HepG2 (cell line): ENCODE data around the gene TMEM253. TPM values are rescaled to one million over a fixed set of nuclear protein-coding genes. Genes with fewer than 3 reads are reported as not detected.

Experiments used
- AGO1 ChIP-seq: fragments of 200-400 bp; formaldehyde crosslinking; IDR thresholded peaks from 2 replicates; pipeline ENCODE4 v1.6.1; 2017; ENCODE audit warnings: mild to moderate bottlenecking, low read depth, low read length, moderate library complexity; ENCODE audit not compliant: poor library complexity, severe bottlenecking
- DZIP1 ChIP-seq: sonication (generic); formaldehyde crosslinking; IDR thresholded peaks from 2 replicates; pipeline ENCODE4 v1.5.0; 2020; ENCODE audit warnings: mild to moderate bottlenecking, missing genetic modification reagents
- EP300 ChIP-seq, 3 experiments: sonication (generic) in 1 of 3; formaldehyde crosslinking in 1 of 3; IDR thresholded peaks; 2 replicates each; pipeline versions ENCODE4 v1.5.1 to v1.6.1; 2011 to 2020; ENCODE audit warnings: low read depth in 2 of 3, low read length in 2 of 3, borderline replicate concordance in 1 of 3, improper control_type of control experiment in 1 of 3, mild to moderate bottlenecking in 1 of 3, missing genetic modification reagents in 1 of 3, moderate library complexity in 1 of 3
- FOXK1 ChIP-seq: sonication (generic); formaldehyde crosslinking; IDR thresholded peaks from 2 replicates; pipeline ENCODE4 v1.4.0; 2020; ENCODE audit warnings: low read depth, missing genetic modification reagents, borderline replicate concordance
- GTF3A ChIP-seq: sonication (generic); formaldehyde crosslinking; conservative IDR thresholded peaks from 2 replicates; pipeline ENCODE4 v1.4.0; 2020; ENCODE audit warnings: mild to moderate bottlenecking, missing genetic modification reagents
- HINFP ChIP-seq: sonication (generic); formaldehyde crosslinking; IDR thresholded peaks from 2 replicates; pipeline ENCODE4 v1.4.0; 2020; ENCODE audit warnings: low read depth, mild to moderate bottlenecking, missing genetic modification reagents
- HNF1B ChIP-seq: sonication (generic); formaldehyde crosslinking; IDR thresholded peaks from 2 replicates; pipeline ENCODE4 v1.5.1; 2020; ENCODE audit warnings: mild to moderate bottlenecking, moderate library complexity, missing genetic modification reagents
- HOXA7 ChIP-seq: sonication (generic); formaldehyde crosslinking; IDR thresholded peaks from 2 replicates; pipeline ENCODE4 v1.8.1; 2022; ENCODE audit warnings: mild to moderate bottlenecking, missing genetic modification reagents, moderate library complexity
- KDM1A ChIP-seq: IDR thresholded peaks from 2 replicates; pipeline ENCODE4 v1.6.1; 2016; ENCODE audit warnings: missing compliant biosample characterization
- KDM3A ChIP-seq: IDR thresholded peaks from 2 replicates; pipeline ENCODE4 v1.6.1; 2018; ENCODE audit warnings: low read depth, missing compliant biosample characterization
- KLF11 ChIP-seq: IDR thresholded peaks from 2 replicates; pipeline ENCODE4 v1.6.1; 2016; ENCODE audit warnings: missing compliant biosample characterization
- KLF16 ChIP-seq, 2 experiments: sonication (generic) in 1 of 2; formaldehyde crosslinking in 1 of 2; IDR thresholded peaks; 2 replicates each; pipeline versions ENCODE4 v1.6.1 to v1.8.0; 2016 to 2023; ENCODE audit warnings: missing genetic modification reagents in 2 of 2, missing compliant biosample characterization in 1 of 2
- LCORL ChIP-seq, 2 experiments: fragments of 450-650 bp in 1 of 2; sonication (generic) in 1 of 2; formaldehyde crosslinking in 1 of 2; IDR thresholded peaks; 2 replicates each; pipeline versions ENCODE4 v1.5.0 to v1.6.1; 2017 to 2020; ENCODE audit warnings: antibody characterized with exemption in 1 of 2, missing genetic modification reagents in 1 of 2
- MTA1 ChIP-seq: sonication (generic); formaldehyde crosslinking; IDR thresholded peaks from 2 replicates; pipeline ENCODE4 v1.4.0; 2020; ENCODE audit warnings: missing genetic modification reagents, mild to moderate bottlenecking, borderline replicate concordance
- NR2F1 ChIP-seq, 2 experiments: fragments of 450-650 bp in 1 of 2; formaldehyde crosslinking in 1 of 2; IDR thresholded peaks; 2 replicates each; pipeline versions ENCODE4 v1.5.0 to v1.6.1; 2016 to 2020; ENCODE audit warnings: mild to moderate bottlenecking in 1 of 2, missing compliant biosample characterization in 1 of 2, missing genetic modification reagents in 1 of 2, moderate library complexity in 1 of 2
- POLR2AphosphoS5 ChIP-seq: IDR thresholded peaks from 2 replicates; pipeline ENCODE4 v1.6.1; 2012; ENCODE audit warnings: low read depth, low read length
- RFX3 ChIP-seq: IDR thresholded peaks from 2 replicates; pipeline ENCODE4 v1.6.1; 2016; ENCODE audit warnings: missing biosample characterization, missing genetic modification reagents
- SAP130 ChIP-seq: IDR thresholded peaks from 2 replicates; pipeline ENCODE4 v1.6.1; 2016; ENCODE audit warnings: low read depth
- SIX1 ChIP-seq: sonication (generic); formaldehyde crosslinking; IDR thresholded peaks from 2 replicates; pipeline ENCODE4 v1.4.0; 2020; ENCODE audit warnings: missing genetic modification reagents, borderline replicate concordance
- SNAI1 ChIP-seq: sonication (generic); formaldehyde crosslinking; IDR thresholded peaks from 2 replicates; pipeline ENCODE4 v1.5.0; 2020; ENCODE audit warnings: mild to moderate bottlenecking, missing genetic modification reagents, borderline replicate concordance
- ZBTB42 ChIP-seq: sonication (generic); formaldehyde crosslinking; IDR thresholded peaks from 2 replicates; pipeline ENCODE4 v1.5.0; 2020; ENCODE audit warnings: mild to moderate bottlenecking, missing genetic modification reagents
- ZNF501 ChIP-seq: sonication (generic); formaldehyde crosslinking; IDR thresholded peaks from 2 replicates; pipeline ENCODE4 v1.5.1; 2020; ENCODE audit warnings: mild to moderate bottlenecking, moderate library complexity, missing genetic modification reagents
- ZNF678 ChIP-seq: sonication (generic); formaldehyde crosslinking; IDR thresholded peaks from 2 replicates; pipeline ENCODE4 v1.4.0; 2020; ENCODE audit warnings: mild to moderate bottlenecking, missing genetic modification reagents
- ZNF781 ChIP-seq: sonication (generic); formaldehyde crosslinking; IDR thresholded peaks from 2 replicates; pipeline ENCODE4 v1.5.1; 2020; ENCODE audit warnings: borderline replicate concordance, mild to moderate bottlenecking, missing genetic modification reagents; ENCODE audit errors: not compliant biosample characterization
- polyA plus RNA-seq, 8 experiments: library from polyadenylated mRNA; depleted of rRNA in 3 of 8; stranded (reverse) in 7 of 8; unstranded in 1 of 8; fragments of >200 nt; fragmentation: Illumina TruSeq in 4 of 8; extraction: Trizol in 4 of 8; gene quantifications; 2 replicates each; pipeline versions ENCODE4 v1.2.1 to v1.2.3, GENCODE V29; 2011 to 2016; ENCODE audit warnings: low read depth in 4 of 8, missing spikeins in 1 of 8, mixed read lengths in 1 of 8; ENCODE audit not compliant: insufficient read depth in 1 of 8
- total RNA-seq, 5 experiments: library from RNA; depleted of rRNA; stranded (reverse); fragments of >200 nt; fragmentation: Illumina TruSeq; extraction: Trizol; gene quantifications; 2 replicates each; pipeline ENCODE4 v1.2.3, GENCODE V29; 2016; ENCODE audit warnings: low read depth in 1 of 5

Gene TMEM253
- total and polyA plus RNA-seq, 2 of the 13 experiments (the other 11 are each of a cell fraction or from before 2014, with no cell fraction given) = 0.29 to 0.45 TPM

GRCh38 chr14:21109377-21110138 is 8.7 kb downstream of the TMEM253 start (continued):
- TF ChIP-seq ZNF781 (CRISPR knock-in tag) = no peak
- no peak for TF ChIP-seq MTA1
- TF ChIP-seq HINFP (CRISPR knock-in tag) = no peak
- TF ChIP-seq ZNF678 (CRISPR knock-in tag) = no peak
- TF ChIP-seq ZBTB42 (CRISPR knock-in tag) = no peak
- TF ChIP-seq SIX1 (CRISPR knock-in tag) = peak; percentile 82; the same call in 1 of the 2 replicates
- TF ChIP-seq KDM1A = no peak
- no peak for TF ChIP-seq NR2F1 (CRISPR knock-in tag; IDR thresholded peaks at IDR 0.05)
- peak; percentile 71 for TF ChIP-seq POLR2AphosphoS5
- no peak for TF ChIP-seq KLF16 (CRISPR knock-in tag; IDR thresholded peaks at IDR 0.05)
- no peak for TF ChIP-seq HOXA7 (CRISPR knock-in tag)
- TF ChIP-seq RFX3 (CRISPR knock-in tag) = peak; percentile 77
- TF ChIP-seq FOXK1 (CRISPR knock-in tag) = no peak
- TF ChIP-seq SAP130 = peak; percentile 30; the same call in 1 of the 2 replicates
- no peak for TF ChIP-seq LCORL (IDR thresholded peaks at IDR 0.05)
- 0 out of 2 replicates have a peak, but pooled peaks have one; percentile 23 for TF ChIP-seq LCORL (CRISPR knock-in tag; IDR thresholded peaks at IDR 0.05)
- TF ChIP-seq GTF3A = no peak
- TF ChIP-seq DZIP1 (CRISPR knock-in tag) = no peak
- TF ChIP-seq KDM3A (CRISPR knock-in tag) = no peak
- TF ChIP-seq HNF1B (CRISPR knock-in tag) = 0 out of 2 replicates have a peak, but pooled peaks have one; percentile 41
- no peak for TF ChIP-seq KLF11 (CRISPR knock-in tag)
- no peak for TF ChIP-seq SNAI1
- no peak for TF ChIP-seq AGO1
- TF ChIP-seq ZNF501 (CRISPR knock-in tag) = peak; percentile 70; the same call in 1 of the 2 replicates
- peak; percentile 20 to 52; a peak in 1 of 4 replicates for TF ChIP-seq EP300 (IDR thresholded peaks at IDR 0.05; ENCODE audit: low read depth in 2 of 2, low read length in 2 of 2)
- no peak for TF ChIP-seq EP300 (CRISPR knock-in tag; IDR thresholded peaks at IDR 0.05; ENCODE audit: borderline replicate concordance)
